HepG2 (cell line): Measurements from ENCODE around the gene SLC25A1. TPM values are rescaled to one million over a fixed set of nuclear protein-coding genes. Genes with fewer than 3 reads are reported as not detected.

Experiments
- ATAC-seq: fragments of 200-7000 bp; cut with Tn5 transposase; 3 replicates; pipeline ENCODE4 v1.9.1; 2020; ENCODE audit warnings: mild to moderate bottlenecking, moderate library complexity
- BruUV-seq: library from RNA; stranded (reverse); fragments of 400-500 nt; replicated peaks from 2 replicates; lab custom pipeline; 2021; lab: Mats Ljungman, UMichigan
- CTCF ChIA-PET: fragments of 300-600 bp; formaldehyde crosslinking; extraction: SDS; loops from one replicate; lab custom pipeline; 2021; ENCODE audit warnings: low total read pairs, inconsistent platforms, low intra/inter-chr PET ratio; lab: Yijun Ruan, JAX
- POLR2A ChIA-PET: fragments of 350-600 bp; sonication (Branson Sonifier 250); formaldehyde crosslinking; loops from one replicate; lab custom pipeline; 2020; ENCODE audit warnings: antibody characterized with exemption, inconsistent platforms; lab: Yijun Ruan, JAX
- DNase-seq: peaks from one replicate; pipeline ENCODE4 v3.0.0-alpha.2; 2015; ENCODE audit warnings: low spot score
- FAIRE-seq: peaks from 3 replicates; lab custom pipeline; 2011; peaks lifted over from hg19 to GRCh38; lab: Jason Lieb, UNC
- H2AFZ ChIP-seq: one replicate; pipeline ENCODE4 v1.6.1; 2011; ENCODE audit warnings: low read length, inconsistent platforms
- H3K27ac ChIP-seq: fragments of 300-600 bp; 3 replicates; pipeline ENCODE4 v1.8.0; 2011; ENCODE audit warnings: mixed run types, mild to moderate bottlenecking, mixed read lengths, low read length, inconsistent platforms; ENCODE audit not compliant: insufficient read depth; ENCODE audit errors: extremely low read length
- H3K27me3 ChIP-seq, 2 experiments: fragments of 200-600 bp in 1 of 2; 2 replicates in 1 of 2; 3 replicates in 1 of 2; pipeline versions ENCODE4 v1.6.0 to v1.8.0; 2011; ENCODE audit warnings: low read length in 2 of 2, mild to moderate bottlenecking in 2 of 2, moderate library complexity in 2 of 2, inconsistent platforms in 1 of 2; ENCODE audit not compliant: insufficient read depth in 2 of 2, control insufficient read depth in 1 of 2
- H3K36me3 ChIP-seq, 2 experiments: fragments of 200-600 bp in 1 of 2; replicated peaks in 1 of 2; 2 replicates in 1 of 2; 3 replicates in 1 of 2; pipeline versions ENCODE4 v1.5.1 to v1.8.0; 2011; ENCODE audit warnings: low read length in 2 of 2, inconsistent platforms in 1 of 2; ENCODE audit not compliant: insufficient read depth in 2 of 2, control insufficient read depth in 1 of 2
- H3K4me1 ChIP-seq: 2 replicates; pipeline ENCODE4 v1.5.1; 2012; ENCODE audit warnings: low read length, inconsistent platforms; ENCODE audit not compliant: insufficient read depth
- H3K4me2 ChIP-seq: 2 replicates; pipeline ENCODE4 v1.6.0; 2011; ENCODE audit warnings: low read depth, low read length, inconsistent platforms
- H3K4me3 ChIP-seq, 3 experiments: fragments of 200-600 bp in 1 of 3; sonication (generic), shearing (Covaris generic) in 1 of 3; replicated peaks in 1 of 3; 2 replicates each; pipeline ENCODE4 v1.5.1; 2011 to 2016; ENCODE audit warnings: low read length in 3 of 3, inconsistent platforms in 2 of 3, low read depth in 2 of 3, mild to moderate bottlenecking in 2 of 3, control low read depth in 1 of 3, mixed read lengths in 1 of 3; ENCODE audit not compliant: insufficient read depth in 1 of 3
- H3K79me2 ChIP-seq: one replicate; pipeline ENCODE4 v1.6.1; 2011; ENCODE audit warnings: low read length, inconsistent platforms; ENCODE audit not compliant: insufficient read depth
- H3K9ac ChIP-seq: 2 replicates; pipeline ENCODE4 v1.6.0; 2011; ENCODE audit warnings: mild to moderate bottlenecking, low read depth, low read length, inconsistent platforms; ENCODE audit not compliant: insufficient read depth
- H3K9me3 ChIP-seq: 2 replicates; pipeline ENCODE4 v1.5.1; 2012; ENCODE audit warnings: mild to moderate bottlenecking, low read length
- H4K20me1 ChIP-seq: 2 replicates; pipeline ENCODE4 v1.6.0; 2011; ENCODE audit warnings: inconsistent platforms, mild to moderate bottlenecking, low read length, moderate library complexity; ENCODE audit not compliant: insufficient read depth
- AGO1 ChIP-seq: fragments of 200-400 bp; formaldehyde crosslinking; IDR thresholded peaks from 2 replicates; pipeline ENCODE4 v1.6.1; 2017; ENCODE audit warnings: mild to moderate bottlenecking, low read depth, low read length, moderate library complexity; ENCODE audit not compliant: poor library complexity, severe bottlenecking
- CC2D1A ChIP-seq: sonication (generic); formaldehyde crosslinking; IDR thresholded peaks from 2 replicates; pipeline ENCODE4 v1.8.1; 2023; ENCODE audit warnings: mild to moderate bottlenecking, missing genetic modification reagents
- FIP1L1 ChIP-seq: fragments of 200-400 bp; formaldehyde crosslinking; IDR thresholded peaks from 2 replicates; pipeline ENCODE4 v1.6.1; 2018; ENCODE audit warnings: low read depth, mild to moderate bottlenecking, low read length, moderate library complexity, borderline replicate concordance; ENCODE audit not compliant: insufficient read depth
- GABPB1 ChIP-seq: IDR thresholded peaks from 2 replicates; pipeline ENCODE4 v1.6.1; 2016; ENCODE audit warnings: mild to moderate bottlenecking, missing genetic modification reagents, moderate library complexity, missing compliant biosample characterization
- HMG20B ChIP-seq: conservative IDR thresholded peaks from 2 replicates; pipeline ENCODE4 v1.6.1; 2016; ENCODE audit warnings: missing genetic modification reagents, missing compliant biosample characterization
- JARID2 ChIP-seq: sonication (generic); formaldehyde crosslinking; IDR thresholded peaks from 2 replicates; pipeline ENCODE4 v1.8.1; 2023; ENCODE audit warnings: missing genetic modification reagents, inconsistent platforms; ENCODE audit not compliant: insufficient replicate concordance
- NCOA1 ChIP-seq: sonication (generic); formaldehyde crosslinking; IDR thresholded peaks from 2 replicates; pipeline ENCODE4 v1.9.0; 2021; ENCODE audit warnings: missing genetic modification reagents
- NFKBIZ ChIP-seq: IDR thresholded peaks from 2 replicates; pipeline ENCODE4 v1.6.1; 2018; ENCODE audit warnings: missing genetic modification reagents, missing compliant biosample characterization
- RCOR2 ChIP-seq: IDR thresholded peaks from 2 replicates; pipeline ENCODE4 v1.6.1; 2016; ENCODE audit warnings: missing biosample characterization, missing genetic modification reagents
- SKI ChIP-seq: fragments of 450-650 bp; IDR thresholded peaks from one replicate; pipeline ENCODE4 v1.6.1; 2018; ENCODE audit warnings: mild to moderate bottlenecking; ENCODE audit not compliant: partially characterized antibody
- TARDBP ChIP-seq: sonication (generic); formaldehyde crosslinking; IDR thresholded peaks from 2 replicates; pipeline ENCODE4 v1.8.0; 2022; ENCODE audit warnings: mild to moderate bottlenecking, missing genetic modification reagents
- ZNF577 ChIP-seq: sonication (generic); formaldehyde crosslinking; IDR thresholded peaks from 2 replicates; pipeline ENCODE4 v1.4.0; 2020; ENCODE audit warnings: mild to moderate bottlenecking, low read depth, missing genetic modification reagents, borderline replicate concordance
- ZNF768 ChIP-seq: sonication (generic); formaldehyde crosslinking; IDR thresholded peaks from 2 replicates; pipeline ENCODE4 v1.4.0; 2020; ENCODE audit warnings: missing genetic modification reagents
- WGBS: methylation state at CpG from one replicate; pipeline ENCODE4 v1.1.6; 2017; ENCODE audit warnings: low lambda C conversion rate; 5-methylcytosine and 5-hydroxymethylcytosine counted together
- in situ Hi-C: cut with HindIII; loops from 2 replicates; pipeline ENCODE4 v1.10.0; 2017; ENCODE audit warnings: low pct_unique_long_range_greater_than_20kb; ENCODE audit not compliant: extremely low pct_ligation_motif_present
- intact Hi-C: fragments of 100-400 bp; cut with micrococcal nuclease; formaldehyde crosslinking; loops from one replicate; pipeline ENCODE4 v1.10.0; 2022; ENCODE audit not compliant: unreplicated experiment
- polyA plus RNA-seq, 8 experiments: library from polyadenylated mRNA; depleted of rRNA in 3 of 8; stranded (reverse) in 7 of 8; unstranded in 1 of 8; fragments of >200 nt; fragmentation: Illumina TruSeq in 4 of 8; extraction: Trizol in 4 of 8; gene quantifications; 2 replicates each; pipeline versions ENCODE4 v1.2.1 to v1.2.3, GENCODE V29; 2011 to 2016; ENCODE audit warnings: low read depth in 4 of 8, missing spikeins in 1 of 8, mixed read lengths in 1 of 8; ENCODE audit not compliant: insufficient read depth in 1 of 8
- total RNA-seq, 5 experiments: library from RNA; depleted of rRNA; stranded (reverse); fragments of >200 nt; fragmentation: Illumina TruSeq; extraction: Trizol; gene quantifications; 2 replicates each; pipeline ENCODE4 v1.2.3, GENCODE V29; 2016; ENCODE audit warnings: low read depth in 1 of 5
- TF ChIP-seq, protein P1 (sequence below): sonication (generic); formaldehyde crosslinking; IDR thresholded peaks from 2 replicates; pipeline ENCODE4 v1.8.0; 2022; ENCODE audit warnings: mild to moderate bottlenecking, missing genetic modification reagents

SLC25A1 gene
- total and polyA plus RNA-seq, 2 of the 13 experiments (the other 11 are each of a cell fraction or from before 2014, with no cell fraction given) = 49.4 to 161 TPM

GRCh38 chr22:19215360-19215759, 36.8 kb upstream of the SLC25A1 start:
- Histone ChIP-seq H3K4me1 (peaks cover 18% of the 10 kb centered on the region), H3K9me3 (no peaks in the 10 kb centered on the region), H4K20me1 (no peaks in the 10 kb centered on the region), H3K4me2 (no peak overlapping the region), H3K36me3 (peaks cover 1 to 12% of the 10 kb centered on the region in 2 experiments; a peak in 3 of 5 replicates), H3K27ac (no peak overlapping the region), H2AFZ (no peak overlapping the region), H3K27me3 (no peaks in the 10 kb centered on the region), H3K9ac (no peak overlapping the region), H3K79me2 (no peaks in the 10 kb centered on the region), H3K4me3 (no peak overlapping the region)
- BruUV-seq = no TSS peak
- WGBS = 93% methylated on average over 14 of the region's 14 CpGs
- in situ Hi-C loops = no loop called here
- ChIA-PET POLR2A (no interaction called here), CTCF (no interaction called here)
- ATAC-seq = no peak
- FAIRE-seq = no peak
- no peak for DNase-seq
- intact Hi-C loops = no loop called here
- no peak for TF ChIP-seq NCOA1 (CRISPR knock-in tag)
- TF ChIP-seq ZNF768 = no peak
- TF ChIP-seq ZNF577 (CRISPR knock-in tag) = no peak
- no peak for TF ChIP-seq NFKBIZ (CRISPR knock-in tag)
- TF ChIP-seq HMG20B (CRISPR knock-in tag) = no peak
- TF ChIP-seq FIP1L1 = no peak
- no peak for TF ChIP-seq TARDBP (CRISPR knock-in tag)
- TF ChIP-seq SKI = no peak
- no peak for TF ChIP-seq CC2D1A (CRISPR knock-in tag)
- no peak for TF ChIP-seq GABPB1 (CRISPR knock-in tag)
- no peak for TF ChIP-seq RCOR2 (CRISPR knock-in tag)
- TF ChIP-seq AGO1 = no peak
- no peak for TF ChIP-seq JARID2 (CRISPR knock-in tag)
- TF ChIP-seq, protein P1, sequence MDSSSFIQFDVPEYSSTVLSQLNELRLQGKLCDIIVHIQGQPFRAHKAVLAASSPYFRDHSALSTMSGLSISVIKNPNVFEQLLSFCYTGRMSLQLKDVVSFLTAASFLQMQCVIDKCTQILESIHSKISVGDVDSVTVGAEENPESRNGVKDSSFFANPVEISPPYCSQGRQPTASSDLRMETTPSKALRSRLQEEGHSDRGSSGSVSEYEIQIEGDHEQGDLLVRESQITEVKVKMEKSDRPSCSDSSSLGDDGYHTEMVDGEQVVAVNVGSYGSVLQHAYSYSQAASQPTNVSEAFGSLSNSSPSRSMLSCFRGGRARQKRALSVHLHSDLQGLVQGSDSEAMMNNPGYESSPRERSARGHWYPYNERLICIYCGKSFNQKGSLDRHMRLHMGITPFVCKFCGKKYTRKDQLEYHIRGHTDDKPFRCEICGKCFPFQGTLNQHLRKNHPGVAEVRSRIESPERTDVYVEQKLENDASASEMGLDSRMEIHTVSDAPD (CRISPR knock-in tag) = no peak
